HG03354 (cell line): ENCODE data around the gene SOD3.

ENCODE experiments used
- ATAC-seq: cut with Tn5 transposase; IDR thresholded peaks from one replicate; pipeline ENCODE4 v1.9.1; 2021; ENCODE audit warnings: mild to moderate bottlenecking; ENCODE audit not compliant: unreplicated experiment, poor library complexity, severe bottlenecking

SOD3 gene

DNA sequence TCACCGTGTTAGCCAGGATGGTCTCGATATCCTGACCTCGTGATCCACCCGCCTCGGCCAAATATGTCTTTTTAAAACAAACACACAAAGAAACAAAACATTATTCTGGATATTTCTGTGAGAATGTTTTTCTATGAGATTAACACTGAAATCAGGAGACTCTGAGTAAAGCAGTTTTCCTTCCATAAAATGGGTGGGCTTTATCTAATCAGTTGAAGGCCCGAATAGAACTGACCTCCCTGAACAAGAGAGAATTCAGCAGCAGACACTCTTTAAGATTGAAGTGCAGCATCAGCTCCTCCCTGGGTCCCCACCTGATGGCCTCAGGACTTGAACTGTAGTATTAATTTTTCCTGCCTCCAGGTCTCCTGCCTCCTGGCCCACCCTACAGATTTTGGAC, 22.4 kb upstream of the SOD3 start:
- no peak for ATAC-seq

DNA sequence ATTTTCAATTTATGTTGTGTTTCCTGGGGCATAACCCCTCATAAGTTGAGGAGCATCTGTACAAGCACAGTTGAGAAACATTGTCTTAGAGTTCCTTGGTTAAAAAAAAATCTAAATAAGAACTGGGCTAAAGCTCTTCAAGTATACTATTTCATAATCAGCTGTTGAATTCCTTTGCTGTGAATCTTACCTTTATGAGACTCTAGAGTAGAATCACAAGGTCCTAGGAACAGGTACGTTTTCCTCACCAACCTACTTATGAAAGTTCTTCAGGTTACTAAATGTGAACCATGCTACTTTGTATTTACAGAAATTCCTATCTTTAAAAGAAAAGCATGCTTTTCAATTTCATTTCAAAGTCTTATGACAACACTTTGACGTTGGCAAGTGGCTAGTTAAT, 20.9 kb upstream of the SOD3 start:
- no peak for ATAC-seq

- no peak for ATAC-seq
Observed at GRCh38 chr4:24775032-24775605, 20.3 kb upstream of the SOD3 start.

- ATAC-seq: no peak
Observed at GRCh38 chr4:24775750-24776149, 19.6 kb upstream of the SOD3 start.

- no peak for ATAC-seq
Observed at GRCh38 chr4:24777536-24778463, 17.6 kb upstream of the SOD3 start.

- ATAC-seq: no peak
Observed at GRCh38 chr4:24778464-24779225, 16.7 kb upstream of the SOD3 start.

- ATAC-seq: no peak
Observed at GRCh38 chr4:24780936-24781495, 14.4 kb upstream of the SOD3 start.

- no peak for ATAC-seq
Observed at GRCh38 chr4:24781999-24782745, 13.2 kb upstream of the SOD3 start.

DNA sequence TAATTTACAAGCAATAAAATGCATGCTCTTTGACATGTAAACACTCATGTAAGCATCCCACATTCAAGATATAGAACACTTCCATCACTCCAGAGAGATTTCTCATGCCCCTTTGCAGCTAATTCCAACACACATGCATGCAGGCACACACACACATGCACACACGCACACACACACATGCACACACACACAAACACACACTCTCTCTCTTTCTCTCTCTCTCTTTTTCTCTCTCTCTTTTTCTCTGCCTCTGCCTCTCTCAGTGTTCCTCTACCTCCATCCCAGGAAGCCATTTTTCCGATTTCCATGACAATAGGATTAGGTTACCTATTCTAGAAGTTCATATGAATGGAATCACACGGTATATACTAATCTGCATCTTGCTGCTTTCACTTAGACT, 11.9 kb upstream of the SOD3 start:
- ATAC-seq: no peak

- no peak for ATAC-seq
Observed at GRCh38 chr4:24791043-24791442, 4.3 kb upstream of the SOD3 start.

GRCh38 chr4:24792552-24792951, 2.8 kb upstream of the SOD3 start:
- no peak for ATAC-seq

- no peak for ATAC-seq
Observed at GRCh38 chr4:24793219-24794005, 2.0 kb upstream of the SOD3 start.

GRCh38 chr4:24794051-24794450, 1.3 kb upstream of the SOD3 start:
- no peak for ATAC-seq

DNA sequence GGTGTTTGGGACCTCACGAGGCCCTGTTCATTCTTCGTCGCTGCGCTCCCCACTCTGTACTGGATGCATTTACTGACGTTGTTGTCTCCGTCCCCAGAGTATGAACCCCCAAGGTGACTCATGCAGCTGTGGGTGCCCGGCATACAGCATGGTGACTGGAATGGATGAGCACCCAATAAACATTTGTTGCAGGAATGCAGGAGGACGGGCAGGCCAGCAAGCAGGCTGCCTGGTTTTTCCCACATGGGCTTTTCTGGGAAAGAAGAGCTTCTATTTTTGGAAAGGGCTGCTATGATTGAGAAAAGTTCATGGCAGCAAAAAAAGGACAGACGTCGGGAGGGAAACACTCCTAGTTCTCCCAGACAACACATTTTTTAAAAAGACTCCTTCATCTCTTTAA, 893 bp upstream of the SOD3 start:
- ATAC-seq: no peak

DNA sequence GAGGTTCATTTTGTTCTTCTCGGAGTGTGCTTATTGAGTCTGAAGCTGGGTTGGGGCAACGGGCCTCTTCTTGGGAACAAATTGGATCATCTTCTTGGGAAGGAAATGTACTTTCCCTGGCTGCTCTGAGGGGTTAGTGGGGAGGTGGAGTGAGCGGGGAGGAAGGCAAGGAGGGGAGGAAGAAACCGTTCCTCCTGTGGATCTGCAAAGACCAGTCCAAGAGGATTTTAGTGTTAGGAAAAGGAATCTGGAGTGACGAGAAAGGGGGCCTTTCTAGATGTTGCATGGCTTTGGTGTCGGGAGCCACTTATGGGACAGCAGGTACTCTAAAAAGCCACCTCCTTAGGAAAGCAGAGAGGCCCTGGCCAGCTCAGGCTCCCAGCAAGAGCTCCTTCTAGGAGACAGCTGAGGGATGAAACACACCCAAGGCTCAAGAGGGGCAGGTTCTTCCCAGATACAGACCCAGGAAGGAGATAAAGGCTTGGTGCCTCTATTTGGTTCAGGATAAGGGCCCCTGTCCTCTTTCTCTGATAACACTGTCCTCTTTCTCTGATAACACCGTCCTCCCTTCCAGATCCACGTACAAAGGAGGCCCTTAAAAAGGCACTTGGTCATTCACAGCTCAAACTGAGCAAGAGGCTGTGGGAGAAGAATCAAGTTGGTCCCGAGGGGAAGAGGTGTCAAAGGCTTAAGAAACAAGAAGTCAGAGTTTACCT, 451 bp downstream of the SOD3 start:
- no peak for ATAC-seq

- ATAC-seq: no peak
Observed at GRCh38 chr4:24796620-24797019, 1.2 kb downstream of the SOD3 start.

- ATAC-seq: no peak
Observed at GRCh38 chr4:24798036-24798610, 2.8 kb downstream of the SOD3 start.

DNA sequence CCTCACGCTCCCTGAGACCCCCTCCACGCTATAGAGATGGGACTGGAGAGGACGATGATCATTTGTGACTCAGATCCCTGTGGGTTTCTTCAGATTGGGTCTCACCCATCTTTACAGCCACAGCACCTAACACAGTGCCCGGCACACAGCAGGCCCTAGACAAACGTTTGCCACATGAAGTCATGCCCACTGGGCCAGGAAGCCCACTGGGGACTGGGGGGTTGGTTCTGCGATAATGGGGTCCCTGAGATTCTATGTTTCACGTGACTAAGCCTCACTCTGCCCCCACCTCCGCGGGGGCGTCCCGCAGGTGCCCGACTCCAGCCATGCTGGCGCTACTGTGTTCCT, 3.8 kb downstream of the SOD3 start:
- ATAC-seq: no peak
